SK-N-SH (cell line): ENCODE measurements around the gene TMEM176B. TPM values are rescaled to one million over a fixed set of nuclear protein-coding genes. Genes with fewer than 3 reads are reported as not detected.

Experiments used
- CTCF ChIA-PET: fragments of 300-600, 350-600 bp; formaldehyde crosslinking; extraction: SDS; loops from one replicate; lab custom pipeline; 2021; lab: Yijun Ruan, JAX
- POLR2A ChIA-PET: fragments of 350-600 bp; sonication (Branson Sonifier 250); formaldehyde crosslinking; extraction: SDS; loops from one replicate; lab custom pipeline; 2020; ENCODE audit warnings: antibody characterized with exemption, inconsistent platforms; lab: Yijun Ruan, JAX
- DNase-seq: peaks from one replicate; pipeline ENCODE4 v3.0.0; 2012
- H2AFZ ChIP-seq: fragments of 200-600 bp; sonication (generic); 2 replicates; pipeline ENCODE4 v1.8.1; 2016; ENCODE audit warnings: antibody characterized with exemption, mild to moderate bottlenecking, low read depth
- H3F3A ChIP-seq: fragments of 200-600 bp; sonication (generic); replicated peaks from 2 replicates; pipeline ENCODE3; 2016; ENCODE audit warnings: antibody characterized with exemption, mild to moderate bottlenecking; ENCODE audit not compliant: insufficient read depth
- H3K27ac ChIP-seq, 2 experiments: fragments of 200-500 bp in 1 of 2; fragments of 200-600 bp in 1 of 2; sonication (Bioruptor generic) in 1 of 2; sonication (generic), shearing (Covaris generic) in 1 of 2; 2 replicates each; pipeline versions ENCODE4 v1.5.1 to v1.6.1; 2014 to 2016; ENCODE audit warnings: low read depth in 2 of 2, inconsistent platforms in 1 of 2, low read length in 1 of 2, mild to moderate bottlenecking in 1 of 2, mixed read lengths in 1 of 2
- H3K27me3 ChIP-seq: fragments of 200-600 bp; sonication (generic), shearing (Covaris generic); 2 replicates; pipeline ENCODE4 v1.6.1; 2016; ENCODE audit warnings: mixed run types; ENCODE audit not compliant: insufficient read depth
- H3K36me3 ChIP-seq, 2 experiments: fragments of 200-500 bp in 1 of 2; fragments of 200-600 bp in 1 of 2; sonication (Bioruptor generic) in 1 of 2; sonication (generic) in 1 of 2; replicated peaks in 1 of 2; 2 replicates each; pipeline versions ENCODE3 to v1.5.1; 2014 to 2016; ENCODE audit warnings: low read length in 1 of 2, mild to moderate bottlenecking in 1 of 2; ENCODE audit not compliant: insufficient read depth in 2 of 2, control insufficient read depth in 1 of 2
- H3K4me1 ChIP-seq, 2 experiments: fragments of 200-500 bp in 1 of 2; fragments of 200-600 bp in 1 of 2; sonication (Bioruptor generic) in 1 of 2; sonication (generic), shearing (Covaris generic) in 1 of 2; 2 replicates each; pipeline versions ENCODE4 v1.5.1 to v1.6.1; 2014 to 2016; ENCODE audit warnings: low read depth in 1 of 2, low read length in 1 of 2, mixed run types in 1 of 2; ENCODE audit not compliant: insufficient read depth in 2 of 2, control insufficient read depth in 1 of 2
- H3K4me2 ChIP-seq: fragments of 200-600 bp; sonication (generic), shearing (Covaris generic); 2 replicates; pipeline ENCODE4 v1.6.1; 2017; ENCODE audit warnings: mixed run types
- H3K4me3 ChIP-seq, 2 experiments: fragments of 200-500 bp in 1 of 2; fragments of 200-600 bp in 1 of 2; sonication (Bioruptor generic) in 1 of 2; sonication (generic), shearing (Covaris generic) in 1 of 2; 2 replicates each; pipeline versions ENCODE4 v1.5.1 to v1.8.1; 2014 to 2016; ENCODE audit warnings: low read depth in 2 of 2, inconsistent platforms in 1 of 2, low read length in 1 of 2, mild to moderate bottlenecking in 1 of 2, mixed read lengths in 1 of 2, moderate library complexity in 1 of 2
- H3K79me2 ChIP-seq: fragments of 200-600 bp; sonication (generic); 2 replicates; pipeline ENCODE4 v1.8.1; 2017; ENCODE audit warnings: mild to moderate bottlenecking; ENCODE audit not compliant: insufficient read depth
- H3K9ac ChIP-seq: fragments of 200-600 bp; sonication (generic); 2 replicates; pipeline ENCODE4 v1.6.1; 2017; ENCODE audit warnings: mixed run types
- H3K9me2 ChIP-seq: fragments of 200-600 bp; sonication (generic); 2 replicates; pipeline ENCODE4 v1.6.1; 2017; ENCODE audit warnings: mixed run types
- H3K9me3 ChIP-seq: fragments of 200-600 bp; sonication (generic); 2 replicates; pipeline ENCODE4 v1.6.1; 2017; ENCODE audit warnings: mixed run types, mild to moderate bottlenecking, moderate library complexity
- H4K20me1 ChIP-seq: fragments of 200-600 bp; sonication (generic); 2 replicates; pipeline ENCODE4 v1.6.1; 2017; ENCODE audit warnings: mild to moderate bottlenecking, mixed run types; ENCODE audit not compliant: insufficient read depth
- CHD2 ChIP-seq: fragments of 150-350 bp; IDR thresholded peaks from 2 replicates; pipeline ENCODE4 v1.6.1; 2018; ENCODE audit warnings: low read length; ENCODE audit not compliant: partially characterized antibody
- ELF1 ChIP-seq: IDR thresholded peaks from 2 replicates; pipeline ENCODE4 v1.4.0; 2012
- EP300 ChIP-seq, 2 experiments: IDR thresholded peaks; 2 replicates each; pipeline versions ENCODE4 v1.4.0 to v1.6.1; 2012; ENCODE audit warnings: borderline replicate concordance in 1 of 2, low read depth in 1 of 2, low read length in 1 of 2
- FOXJ3 ChIP-seq: sonication (generic); formaldehyde crosslinking; IDR thresholded peaks from 2 replicates; pipeline ENCODE4 v1.5.1; 2020; ENCODE audit warnings: mild to moderate bottlenecking, missing genetic modification reagents
- FOXM1 ChIP-seq: IDR thresholded peaks from 2 replicates; pipeline ENCODE4 v1.4.0; 2012; ENCODE audit warnings: low read depth, mild to moderate bottlenecking
- GATA2 ChIP-seq: sonication (generic); formaldehyde crosslinking; IDR thresholded peaks from 2 replicates; pipeline ENCODE4 v1.5.0; 2020; ENCODE audit warnings: mild to moderate bottlenecking, missing genetic modification reagents
- JUND ChIP-seq: IDR thresholded peaks from 2 replicates; pipeline ENCODE4 v1.4.0; 2012
- PBX3 ChIP-seq: IDR thresholded peaks from 2 replicates; pipeline ENCODE4; 2012
- RFX5 ChIP-seq: IDR thresholded peaks from 2 replicates; pipeline ENCODE4 v1.6.1; 2012; ENCODE audit warnings: mild to moderate bottlenecking, improper control_type of control experiment, low read length
- SMC3 ChIP-seq: IDR thresholded peaks from 2 replicates; pipeline ENCODE4 v1.6.1; 2012; ENCODE audit warnings: low read depth, low read length, improper control_type of control experiment
- TAF1 ChIP-seq: IDR thresholded peaks from 2 replicates; pipeline ENCODE4 v1.6.1; 2012; ENCODE audit warnings: low read depth, mild to moderate bottlenecking, low read length, moderate library complexity, borderline replicate concordance
- TEAD4 ChIP-seq: IDR thresholded peaks from 2 replicates; pipeline ENCODE4 v1.4.0; 2012; ENCODE audit warnings: mild to moderate bottlenecking, borderline replicate concordance; ENCODE audit not compliant: insufficient read depth
- YY1 ChIP-seq: IDR thresholded peaks from 2 replicates; pipeline ENCODE4 v1.4.0; 2012; ENCODE audit warnings: low read depth, mild to moderate bottlenecking
- ZBTB33 ChIP-seq: IDR thresholded peaks from 2 replicates; pipeline ENCODE4 v1.4.0; 2012; ENCODE audit warnings: low read depth, borderline replicate concordance
- WGBS: methylation state at CpG from one replicate; pipeline ENCODE4 v1.1.6; 2017; ENCODE audit warnings: low lambda C conversion rate; 5-methylcytosine and 5-hydroxymethylcytosine counted together
- polyA plus RNA-seq, 3 experiments: library from polyadenylated mRNA; depleted of rRNA; stranded (reverse); fragments of >200 nt; gene quantifications; 2 replicates each; pipeline ENCODE4 v1.2.3, GENCODE V29; 2012
- TF ChIP-seq, protein P1 (sequence below): fragments of 200-600 bp; sonication (generic); IDR thresholded peaks from 2 replicates; pipeline ENCODE4 v1.6.1; 2017; ENCODE audit warnings: antibody characterized with exemption, mild to moderate bottlenecking, moderate library complexity
- TF ChIP-seq, protein P2 (sequence below): fragments of 150-350 bp; IDR thresholded peaks from 2 replicates; pipeline ENCODE4 v1.6.1; 2017; ENCODE audit warnings: antibody characterized with exemption, low read length, low read depth, borderline replicate concordance
- TF ChIP-seq, protein P3 (sequence below): IDR thresholded peaks from 2 replicates; pipeline ENCODE4 v1.4.0; 2012; ENCODE audit warnings: low read depth

The TMEM176B gene
- polyA plus RNA-seq, 1 of the 3 experiments (the other 2 are of a cell fraction), result not detected

DNA sequence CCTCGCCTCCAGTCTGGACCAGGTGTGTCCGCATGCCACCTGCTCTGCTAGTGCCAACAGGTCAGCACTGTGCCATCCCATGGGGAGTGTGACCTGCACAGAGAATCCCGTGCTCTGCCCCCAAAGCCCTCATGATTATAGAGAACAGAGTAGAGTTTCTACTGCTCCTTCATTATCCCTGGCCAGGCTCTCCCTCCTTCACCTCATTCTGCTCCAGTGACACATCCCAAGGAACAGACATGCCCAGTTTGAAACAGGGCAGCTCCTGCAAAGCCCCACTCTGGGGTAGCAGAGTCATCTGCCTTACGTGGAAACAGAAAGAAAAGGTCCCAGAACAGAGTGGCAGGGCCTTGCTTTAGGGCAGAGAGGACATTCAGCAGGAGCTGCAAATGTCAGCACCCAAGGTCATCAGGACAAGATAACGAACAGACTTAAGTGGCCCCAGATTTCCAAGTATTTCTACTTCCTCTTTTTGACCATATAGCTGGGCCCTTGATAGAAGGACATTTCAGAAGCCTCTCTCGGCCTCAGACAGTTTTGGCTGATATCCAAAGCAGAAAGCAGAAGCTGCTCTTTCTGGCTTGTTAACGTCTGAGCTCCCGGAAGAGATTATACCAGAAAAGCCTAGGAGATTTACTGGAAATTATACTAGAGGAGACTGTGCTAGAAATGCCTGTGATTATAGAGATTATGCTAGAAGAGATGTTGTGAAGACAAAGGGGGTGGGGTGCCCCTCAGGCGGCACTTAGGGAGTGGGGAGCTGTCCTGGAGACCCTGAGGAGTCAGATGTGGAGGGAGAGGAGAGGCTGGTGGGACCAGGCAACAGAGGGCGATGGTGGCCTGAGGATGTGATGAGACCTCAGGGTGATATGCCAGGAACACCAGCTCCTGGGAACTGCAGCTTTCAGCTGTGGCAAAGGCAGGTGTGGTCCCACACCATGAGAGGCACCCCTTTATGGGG lies 12.6 kb downstream of the TMEM176B start (continued):
- no peak for TF ChIP-seq PBX3
- TF ChIP-seq RFX5, result peak; percentile 16; the same call in 1 of the 2 replicates
- TF ChIP-seq CHD2, result peak; percentile 80
- TF ChIP-seq GATA2 (CRISPR knock-in tag), result peak; percentile 64
- no peak for TF ChIP-seq FOXM1
- TF ChIP-seq, protein P1, sequence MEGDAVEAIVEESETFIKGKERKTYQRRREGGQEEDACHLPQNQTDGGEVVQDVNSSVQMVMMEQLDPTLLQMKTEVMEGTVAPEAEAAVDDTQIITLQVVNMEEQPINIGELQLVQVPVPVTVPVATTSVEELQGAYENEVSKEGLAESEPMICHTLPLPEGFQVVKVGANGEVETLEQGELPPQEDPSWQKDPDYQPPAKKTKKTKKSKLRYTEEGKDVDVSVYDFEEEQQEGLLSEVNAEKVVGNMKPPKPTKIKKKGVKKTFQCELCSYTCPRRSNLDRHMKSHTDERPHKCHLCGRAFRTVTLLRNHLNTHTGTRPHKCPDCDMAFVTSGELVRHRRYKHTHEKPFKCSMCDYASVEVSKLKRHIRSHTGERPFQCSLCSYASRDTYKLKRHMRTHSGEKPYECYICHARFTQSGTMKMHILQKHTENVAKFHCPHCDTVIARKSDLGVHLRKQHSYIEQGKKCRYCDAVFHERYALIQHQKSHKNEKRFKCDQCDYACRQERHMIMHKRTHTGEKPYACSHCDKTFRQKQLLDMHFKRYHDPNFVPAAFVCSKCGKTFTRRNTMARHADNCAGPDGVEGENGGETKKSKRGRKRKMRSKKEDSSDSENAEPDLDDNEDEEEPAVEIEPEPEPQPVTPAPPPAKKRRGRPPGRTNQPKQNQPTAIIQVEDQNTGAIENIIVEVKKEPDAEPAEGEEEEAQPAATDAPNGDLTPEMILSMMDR, result no peak
- TF ChIP-seq, protein P2, sequence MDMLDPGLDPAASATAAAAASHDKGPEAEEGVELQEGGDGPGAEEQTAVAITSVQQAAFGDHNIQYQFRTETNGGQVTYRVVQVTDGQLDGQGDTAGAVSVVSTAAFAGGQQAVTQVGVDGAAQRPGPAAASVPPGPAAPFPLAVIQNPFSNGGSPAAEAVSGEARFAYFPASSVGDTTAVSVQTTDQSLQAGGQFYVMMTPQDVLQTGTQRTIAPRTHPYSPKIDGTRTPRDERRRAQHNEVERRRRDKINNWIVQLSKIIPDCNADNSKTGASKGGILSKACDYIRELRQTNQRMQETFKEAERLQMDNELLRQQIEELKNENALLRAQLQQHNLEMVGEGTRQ, result no peak
- no peak; the same call in 1 of the 2 replicates for TF ChIP-seq FOXJ3
- no peak for TF ChIP-seq TAF1
- TF ChIP-seq, protein P3, sequence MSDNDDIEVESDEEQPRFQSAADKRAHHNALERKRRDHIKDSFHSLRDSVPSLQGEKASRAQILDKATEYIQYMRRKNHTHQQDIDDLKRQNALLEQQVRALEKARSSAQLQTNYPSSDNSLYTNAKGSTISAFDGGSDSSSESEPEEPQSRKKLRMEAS, result no peak

DNA sequence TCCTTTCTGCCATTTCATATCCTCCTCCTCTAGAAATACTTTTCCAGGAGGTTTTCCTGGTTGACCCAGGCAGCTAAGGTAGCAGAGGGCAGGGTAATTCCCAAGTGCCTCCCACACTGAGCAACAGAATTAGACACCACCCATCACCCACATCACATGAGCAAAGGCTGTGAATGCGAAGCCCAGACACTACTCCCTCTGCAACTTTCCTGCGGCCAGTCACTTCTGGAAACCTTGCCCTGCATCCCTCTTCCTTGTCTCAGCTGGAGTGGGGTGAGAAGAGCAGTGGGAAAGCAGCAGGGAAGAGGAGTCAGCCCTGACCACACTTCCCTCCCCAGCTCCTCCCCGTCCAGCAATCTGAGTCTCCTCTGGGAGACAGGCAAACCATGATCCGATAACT lies 15.2 kb downstream of the TMEM176B start:
- POLR2A ChIA-PET, result interaction anchor here (0.6 kb wide), 2 partner anchors 13 to 204 kb away, joined by 4 to 5 read pairs; no protein-coding TSS in a partner anchor
- CTCF ChIA-PET, result interaction anchor here (0.8 to 12.3 kb wide), 6 partner anchors 92 to 336 kb away, joined by 3 to 136 read pairs (median 43); no protein-coding TSS in a partner anchor
- no peaks in the 10 kb centered on the region for H4K20me1 ChIP-seq
- H2AFZ ChIP-seq, result no peak overlapping the region
- H3K9me2 ChIP-seq, result no peaks in the 10 kb centered on the region
- DNase-seq, result no peak
- H3K4me3 ChIP-seq, result no peak overlapping the region
- WGBS, result 62% methylated on average over 4 of the region's 4 CpGs
- no peaks in the 10 kb centered on the region for H3K27me3 ChIP-seq
- H3K9me3 ChIP-seq, result no peaks in the 10 kb centered on the region
- H3K4me2 ChIP-seq, result no peak overlapping the region
- H3K36me3 ChIP-seq, result no peaks in the 10 kb centered on the region
- H3K4me1 ChIP-seq, result peaks cover 19 to 52% of the 10 kb centered on the region in 2 experiments; a peak in 3 of 4 replicates
- peak overlapping the region in 1 of 2 experiments; percentile 36; a peak in 2 of 4 replicates for H3K27ac ChIP-seq
- no peak overlapping the region for H3K9ac ChIP-seq
- no peaks in the 10 kb centered on the region for H3K79me2 ChIP-seq
- H3F3A ChIP-seq, result no peaks in the 10 kb centered on the region
- TF ChIP-seq EP300 (IDR thresholded peaks at IDR 0.05; ENCODE audit: borderline replicate concordance in 1 of 2, low read depth in 1 of 2, low read length in 1 of 2) (no peak), ELF1 (no peak), CHD2 (no peak), FOXJ3 (no peak), ZBTB33 (no peak), JUND (no peak), YY1 (no peak), TAF1 (no peak), SMC3 (no peak), TEAD4 (no peak)
- TF ChIP-seq, protein P2, result no peak
